HepG2 (cell line): Measurements from ENCODE around the gene MARCHF6. TPM values are rescaled to one million over a fixed set of nuclear protein-coding genes. Genes with fewer than 3 reads are reported as not detected.
A peak's percentile ranks its signal among the peaks of the same experiment; 100 is the strongest.

Experiments
- AGO1 ChIP-seq: fragments of 200-400 bp; formaldehyde crosslinking; IDR thresholded peaks from 2 replicates; pipeline ENCODE4 v1.6.1; 2017; ENCODE audit warnings: mild to moderate bottlenecking, low read depth, low read length, moderate library complexity; ENCODE audit not compliant: poor library complexity, severe bottlenecking
- BCL6 ChIP-seq: IDR thresholded peaks from 2 replicates; pipeline ENCODE4 v1.6.1; 2016; ENCODE audit warnings: missing genetic modification reagents, missing compliant biosample characterization
- DMAP1 ChIP-seq: IDR thresholded peaks from 2 replicates; pipeline ENCODE4 v1.6.1; 2016
- ELF1 ChIP-seq: sonication (generic); formaldehyde crosslinking; IDR thresholded peaks from 2 replicates; pipeline ENCODE4 v1.4.0; 2020; ENCODE audit warnings: missing genetic modification reagents
- ESRRA ChIP-seq: sonication (generic); formaldehyde crosslinking; IDR thresholded peaks from 2 replicates; pipeline ENCODE4 v1.5.1; 2020; ENCODE audit warnings: mild to moderate bottlenecking, low read depth, missing genetic modification reagents
- MTF1 ChIP-seq: sonication (generic); formaldehyde crosslinking; IDR thresholded peaks from 2 replicates; pipeline ENCODE4 v1.5.0; 2020; ENCODE audit warnings: missing genetic modification reagents
- NAIF1 ChIP-seq: sonication (generic); formaldehyde crosslinking; IDR thresholded peaks from 2 replicates; pipeline ENCODE4 v1.5.0; 2020; ENCODE audit warnings: mild to moderate bottlenecking, missing genetic modification reagents, borderline replicate concordance
- POLR2AphosphoS5 ChIP-seq: IDR thresholded peaks from 2 replicates; pipeline ENCODE4 v1.6.1; 2012; ENCODE audit warnings: low read depth, low read length
- RAD21 ChIP-seq: fragments of 450-650 bp; formaldehyde crosslinking; IDR thresholded peaks from 2 replicates; pipeline ENCODE4 v1.5.0; 2020; ENCODE audit warnings: mild to moderate bottlenecking
- RBAK ChIP-seq: sonication (generic); formaldehyde crosslinking; IDR thresholded peaks from 2 replicates; pipeline ENCODE4 v1.5.1; 2020; ENCODE audit warnings: mild to moderate bottlenecking, missing genetic modification reagents
- REXO4 ChIP-seq: sonication (generic); formaldehyde crosslinking; IDR thresholded peaks from 2 replicates; pipeline ENCODE4 v1.8.0; 2022; ENCODE audit warnings: missing genetic modification reagents, mild to moderate bottlenecking, borderline replicate concordance
- TCF7 ChIP-seq: sonication (generic); IDR thresholded peaks from 2 replicates; pipeline ENCODE4 v1.6.1; 2016; ENCODE audit warnings: antibody characterized with exemption, low read depth
- ZMAT3 ChIP-seq: sonication (generic); formaldehyde crosslinking; conservative IDR thresholded peaks from 2 replicates; pipeline ENCODE4 v1.7.0; 2021; ENCODE audit warnings: missing genetic modification reagents
- ZNF567 ChIP-seq: sonication (generic); formaldehyde crosslinking; IDR thresholded peaks from 2 replicates; pipeline ENCODE4 v1.8.1; 2023; ENCODE audit warnings: mild to moderate bottlenecking, missing genetic modification reagents, borderline replicate concordance
- ZNF616 ChIP-seq: sonication (generic); formaldehyde crosslinking; IDR thresholded peaks from 2 replicates; pipeline ENCODE4 v1.5.0; 2020; ENCODE audit warnings: low read depth, mild to moderate bottlenecking, missing genetic modification reagents
- ZNF672 ChIP-seq: sonication (generic); formaldehyde crosslinking; IDR thresholded peaks from 2 replicates; pipeline ENCODE4 v1.8.1; 2022; ENCODE audit warnings: missing genetic modification reagents
- ZNF768 ChIP-seq: sonication (generic); formaldehyde crosslinking; IDR thresholded peaks from 2 replicates; pipeline ENCODE4 v1.4.0; 2020; ENCODE audit warnings: missing genetic modification reagents
- polyA plus RNA-seq, 8 experiments: library from polyadenylated mRNA; depleted of rRNA in 3 of 8; stranded (reverse) in 7 of 8; unstranded in 1 of 8; fragments of >200 nt; fragmentation: Illumina TruSeq in 4 of 8; extraction: Trizol in 4 of 8; gene quantifications; 2 replicates each; pipeline versions ENCODE4 v1.2.1 to v1.2.3, GENCODE V29; 2011 to 2016; ENCODE audit warnings: low read depth in 4 of 8, missing spikeins in 1 of 8, mixed read lengths in 1 of 8; ENCODE audit not compliant: insufficient read depth in 1 of 8
- total RNA-seq, 5 experiments: library from RNA; depleted of rRNA; stranded (reverse); fragments of >200 nt; fragmentation: Illumina TruSeq; extraction: Trizol; gene quantifications; 2 replicates each; pipeline ENCODE4 v1.2.3, GENCODE V29; 2016; ENCODE audit warnings: low read depth in 1 of 5
- TF ChIP-seq, protein P1 (sequence below): fragments of 450-650 bp; IDR thresholded peaks from 2 replicates; pipeline ENCODE4 v1.6.1; 2016
- TF ChIP-seq, protein P2 (sequence below): sonication (generic); formaldehyde crosslinking; IDR thresholded peaks from 2 replicates; pipeline ENCODE4 v1.4.0; 2020; ENCODE audit warnings: missing genetic modification reagents
- TF ChIP-seq, protein P3 (sequence below): sonication (generic); formaldehyde crosslinking; IDR thresholded peaks from 2 replicates; pipeline ENCODE4 v1.8.0; 2023; ENCODE audit warnings: mild to moderate bottlenecking, missing genetic modification reagents
- TF ChIP-seq, protein P4 (sequence below): sonication (generic); formaldehyde crosslinking; IDR thresholded peaks from 2 replicates; pipeline ENCODE4 v1.9.0; 2022; ENCODE audit warnings: missing genetic modification reagents, mild to moderate bottlenecking, borderline replicate concordance
- TF ChIP-seq, protein P5 (sequence below): IDR thresholded peaks from 2 replicates; pipeline ENCODE4 v1.6.1; 2016; ENCODE audit warnings: missing biosample characterization, missing genetic modification reagents, low read depth

Gene MARCHF6
- total and polyA plus RNA-seq, 2 of the 13 experiments (the other 11 are each of a cell fraction or from before 2014, with no cell fraction given): 48.6 to 107 TPM

DNA sequence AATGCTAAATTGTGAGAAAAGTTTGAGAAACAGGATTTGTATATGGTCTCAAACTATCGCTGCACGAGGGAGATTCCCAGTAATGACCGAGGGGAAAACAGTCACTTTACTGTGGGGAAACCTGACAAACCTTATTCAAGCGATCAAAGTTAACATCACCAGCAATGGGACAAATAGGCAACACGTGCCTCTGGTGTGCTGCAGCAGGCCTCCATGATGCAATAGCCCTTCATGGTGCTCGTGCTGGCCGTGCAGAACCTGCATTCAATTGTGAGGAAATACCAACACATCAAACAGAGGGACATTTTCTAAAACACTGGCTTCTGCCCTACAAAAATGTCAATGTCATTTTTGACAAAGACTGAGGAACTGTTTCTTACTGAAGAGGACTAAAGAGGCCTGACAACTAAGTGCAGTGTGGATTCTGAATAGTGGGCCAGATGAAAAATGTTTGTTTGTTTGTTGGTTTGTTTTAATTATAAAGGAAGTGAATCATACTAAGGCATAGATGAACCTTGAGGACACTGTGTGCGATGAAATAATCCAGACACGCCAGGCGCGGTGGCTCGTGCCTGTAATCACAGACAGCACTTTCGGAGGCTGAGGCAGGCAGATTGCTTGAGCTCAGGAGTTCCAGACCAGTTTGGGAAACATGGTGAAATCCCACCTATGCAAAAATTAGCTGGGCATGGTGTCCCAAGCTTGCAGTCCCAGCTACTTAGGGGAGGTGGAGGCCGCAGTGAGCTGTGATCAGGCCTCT lies 17.6 kb upstream of the MARCHF6 start (continued):
- TF ChIP-seq, protein P1, sequence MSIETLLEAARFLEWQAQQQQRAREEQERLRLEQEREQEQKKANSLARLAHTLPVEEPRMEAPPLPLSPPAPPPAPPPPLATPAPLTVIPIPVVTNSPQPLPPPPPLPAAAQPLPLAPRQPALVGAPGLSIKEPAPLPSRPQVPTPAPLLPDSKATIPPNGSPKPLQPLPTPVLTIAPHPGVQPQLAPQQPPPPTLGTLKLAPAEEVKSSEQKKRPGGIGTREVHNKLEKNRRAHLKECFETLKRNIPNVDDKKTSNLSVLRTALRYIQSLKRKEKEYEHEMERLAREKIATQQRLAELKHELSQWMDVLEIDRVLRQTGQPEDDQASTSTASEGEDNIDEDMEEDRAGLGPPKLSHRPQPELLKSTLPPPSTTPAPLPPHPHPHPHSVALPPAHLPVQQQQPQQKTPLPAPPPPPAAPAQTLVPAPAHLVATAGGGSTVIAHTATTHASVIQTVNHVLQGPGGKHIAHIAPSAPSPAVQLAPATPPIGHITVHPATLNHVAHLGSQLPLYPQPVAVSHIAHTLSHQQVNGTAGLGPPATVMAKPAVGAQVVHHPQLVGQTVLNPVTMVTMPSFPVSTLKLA: peak; percentile 45
- TF ChIP-seq, protein P2, sequence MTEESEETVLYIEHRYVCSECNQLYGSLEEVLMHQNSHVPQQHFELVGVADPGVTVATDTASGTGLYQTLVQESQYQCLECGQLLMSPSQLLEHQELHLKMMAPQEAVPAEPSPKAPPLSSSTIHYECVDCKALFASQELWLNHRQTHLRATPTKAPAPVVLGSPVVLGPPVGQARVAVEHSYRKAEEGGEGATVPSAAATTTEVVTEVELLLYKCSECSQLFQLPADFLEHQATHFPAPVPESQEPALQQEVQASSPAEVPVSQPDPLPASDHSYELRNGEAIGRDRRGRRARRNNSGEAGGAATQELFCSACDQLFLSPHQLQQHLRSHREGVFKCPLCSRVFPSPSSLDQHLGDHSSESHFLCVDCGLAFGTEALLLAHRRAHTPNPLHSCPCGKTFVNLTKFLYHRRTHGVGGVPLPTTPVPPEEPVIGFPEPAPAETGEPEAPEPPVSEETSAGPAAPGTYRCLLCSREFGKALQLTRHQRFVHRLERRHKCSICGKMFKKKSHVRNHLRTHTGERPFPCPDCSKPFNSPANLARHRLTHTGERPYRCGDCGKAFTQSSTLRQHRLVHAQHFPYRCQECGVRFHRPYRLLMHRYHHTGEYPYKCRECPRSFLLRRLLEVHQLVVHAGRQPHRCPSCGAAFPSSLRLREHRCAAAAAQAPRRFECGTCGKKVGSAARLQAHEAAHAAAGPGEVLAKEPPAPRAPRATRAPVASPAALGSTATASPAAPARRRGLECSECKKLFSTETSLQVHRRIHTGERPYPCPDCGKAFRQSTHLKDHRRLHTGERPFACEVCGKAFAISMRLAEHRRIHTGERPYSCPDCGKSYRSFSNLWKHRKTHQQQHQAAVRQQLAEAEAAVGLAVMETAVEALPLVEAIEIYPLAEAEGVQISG (CRISPR knock-in tag): peak; percentile 44
- TF ChIP-seq DMAP1 (0 out of 2 replicates have a peak, but pooled peaks have one; percentile 33), POLR2AphosphoS5 (no peak), NAIF1 (no peak), ZMAT3 (no peak), ZNF616 (CRISPR knock-in tag) (no peak), ZNF672 (CRISPR knock-in tag) (no peak), REXO4 (no peak), ZNF768 (CRISPR knock-in tag) (no peak), ELF1 (no peak), RBAK (no peak), BCL6 (CRISPR knock-in tag) (0 out of 2 replicates have a peak, but pooled peaks have one; percentile 21), ZNF567 (CRISPR knock-in tag) (no peak), ESRRA (CRISPR knock-in tag) (no peak), AGO1 (no peak), RAD21 (CRISPR knock-in tag) (no peak), MTF1 (CRISPR knock-in tag) (no peak), TCF7 (peak; percentile 52; the same call in 1 of the 2 replicates)
- TF ChIP-seq, protein P3, sequence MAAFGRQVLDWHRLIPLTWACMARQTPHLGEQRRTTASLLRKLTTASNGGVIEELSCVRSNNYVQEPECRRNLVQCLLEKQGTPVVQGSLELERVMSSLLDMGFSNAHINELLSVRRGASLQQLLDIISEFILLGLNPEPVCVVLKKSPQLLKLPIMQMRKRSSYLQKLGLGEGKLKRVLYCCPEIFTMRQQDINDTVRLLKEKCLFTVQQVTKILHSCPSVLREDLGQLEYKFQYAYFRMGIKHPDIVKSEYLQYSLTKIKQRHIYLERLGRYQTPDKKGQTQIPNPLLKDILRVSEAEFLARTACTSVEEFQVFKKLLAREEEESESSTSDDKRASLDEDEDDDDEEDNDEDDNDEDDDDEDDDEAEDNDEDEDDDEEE (CRISPR knock-in tag): no peak
- TF ChIP-seq, protein P4, sequence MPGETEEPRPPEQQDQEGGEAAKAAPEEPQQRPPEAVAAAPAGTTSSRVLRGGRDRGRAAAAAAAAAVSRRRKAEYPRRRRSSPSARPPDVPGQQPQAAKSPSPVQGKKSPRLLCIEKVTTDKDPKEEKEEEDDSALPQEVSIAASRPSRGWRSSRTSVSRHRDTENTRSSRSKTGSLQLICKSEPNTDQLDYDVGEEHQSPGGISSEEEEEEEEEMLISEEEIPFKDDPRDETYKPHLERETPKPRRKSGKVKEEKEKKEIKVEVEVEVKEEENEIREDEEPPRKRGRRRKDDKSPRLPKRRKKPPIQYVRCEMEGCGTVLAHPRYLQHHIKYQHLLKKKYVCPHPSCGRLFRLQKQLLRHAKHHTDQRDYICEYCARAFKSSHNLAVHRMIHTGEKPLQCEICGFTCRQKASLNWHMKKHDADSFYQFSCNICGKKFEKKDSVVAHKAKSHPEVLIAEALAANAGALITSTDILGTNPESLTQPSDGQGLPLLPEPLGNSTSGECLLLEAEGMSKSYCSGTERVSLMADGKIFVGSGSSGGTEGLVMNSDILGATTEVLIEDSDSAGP (CRISPR knock-in tag): no peak
- TF ChIP-seq, protein P5, sequence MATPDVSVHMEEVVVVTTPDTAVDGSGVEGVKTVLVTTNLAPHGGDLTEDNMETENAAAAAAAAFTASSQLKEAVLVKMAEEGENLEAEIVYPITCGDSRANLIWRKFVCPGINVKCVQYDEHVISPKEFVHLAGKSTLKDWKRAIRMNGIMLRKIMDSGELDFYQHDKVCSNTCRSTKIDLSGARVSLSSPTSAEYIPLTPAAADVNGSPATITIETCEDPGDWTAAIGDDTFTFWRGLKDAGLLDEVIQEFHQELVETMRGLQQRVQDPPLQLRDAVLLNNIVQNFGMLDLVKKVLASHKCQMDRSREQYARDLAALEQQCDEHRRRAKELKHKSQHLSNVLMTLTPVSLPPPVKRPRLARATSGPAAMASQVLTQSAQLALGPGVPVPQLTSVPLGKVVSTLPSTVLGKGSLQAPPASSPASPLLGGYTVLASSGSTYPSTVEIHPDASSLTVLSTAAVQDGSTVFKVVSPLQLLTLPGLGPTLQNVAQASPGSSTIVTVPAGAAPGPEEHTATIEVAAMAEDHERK: no peak
